COLO829 (cell line): ENCODE data around the gene C4BPB.
"Not testable (repeated sequence)": the region's sequence is repeated elsewhere in the genome, so short reads cannot be mapped to it uniquely, and the experiment has no call there.

ENCODE experiments used
- DNase-seq: peaks from one replicate; pipeline ENCODE4 v3.0.0; 2012; ENCODE audit warnings: low spot score

The C4BPB gene

GRCh38 chr1:207088701-207089626 lies at the start of gene C4BPB:
Gene C4BPB (plus strand): TSS chr1:207088860. CDS start chr1:207089532, 672 bp downstream.
- DNase-seq, result no peak

- DNase-seq, result no peak
These were observed 49.1 kb upstream of the C4BPB start for GRCh38 chr1:207039380-207040180.

- DNase-seq, result peak; percentile 85
These were observed 48.5 kb upstream of the C4BPB start for GRCh38 chr1:207040181-207040533.

GRCh38 chr1:207041397-207041796 lies 47.3 kb upstream of the C4BPB start:
- not testable (repeated sequence) for DNase-seq

GRCh38 chr1:207045453-207045852 lies 43.2 kb upstream of the C4BPB start:
- DNase-seq, result no peak

- DNase-seq, result no peak
These were observed 41.2 kb upstream of the C4BPB start for GRCh38 chr1:207047505-207047904.

GRCh38 chr1:207048041-207048440 lies 40.6 kb upstream of the C4BPB start:
- DNase-seq, result no peak

GRCh38 chr1:207049054-207049453 lies 39.6 kb upstream of the C4BPB start:
- no peak for DNase-seq

GRCh38 chr1:207049514-207049913 lies 39.1 kb upstream of the C4BPB start:
- no peak for DNase-seq

GRCh38 chr1:207049974-207050391 lies 38.7 kb upstream of the C4BPB start:
- DNase-seq, result peak; percentile 60

GRCh38 chr1:207050480-207051190 lies 38.0 kb upstream of the C4BPB start:
- peak; percentile 96 for DNase-seq

GRCh38 chr1:207051191-207051943 lies 37.3 kb upstream of the C4BPB start, which contains the start of gene YOD1:
Gene YOD1 (minus strand): TSS chr1:207051208. CDS start chr1:207051030, 178 bp downstream.
- DNase-seq, result no peak

GRCh38 chr1:207052911-207053769 lies 35.5 kb upstream of the C4BPB start, which contains the start of gene PFKFB2:
Gene PFKFB2 (plus strand): TSS chr1:207053275. CDS start chr1:207054718, 1,443 bp downstream.
- peak; percentile 100 for DNase-seq

GRCh38 chr1:207054491-207054890 lies 34.2 kb upstream of the C4BPB start:
- no peak for DNase-seq

- no peak for DNase-seq
These were observed 33.2 kb upstream of the C4BPB start for GRCh38 chr1:207055386-207056001.

GRCh38 chr1:207056673-207057072 lies 32.0 kb upstream of the C4BPB start:
- DNase-seq, result no peak

- no peak for DNase-seq
These were observed 30.4 kb upstream of the C4BPB start for GRCh38 chr1:207058252-207058651.

GRCh38 chr1:207058878-207059867 lies 29.5 kb upstream of the C4BPB start:
- DNase-seq, result no peak

GRCh38 chr1:207059881-207060280 lies 28.8 kb upstream of the C4BPB start:
- no peak for DNase-seq
